Uterus (tissue), 2 donors: ENCODE results near the gene ARHGAP15.

ENCODE experiments used
- CTCF ChIP-seq, 4 experiments: fragments of 200-600 bp in 2 of 4; fragments of 450-650 bp in 2 of 4; sonication (generic) in 2 of 4; IDR thresholded peaks; one replicate each; pipeline ENCODE4 v1.5.1; 2016 to 2019; ENCODE audit warnings: antibody characterized with exemption in 4 of 4, mild to moderate bottlenecking in 2 of 4, moderate library complexity in 1 of 4
- POLR2A ChIP-seq, 2 donors: fragments of 450-650 bp; IDR thresholded peaks; one replicate each; pipeline ENCODE4 v1.6.1; 2016; ENCODE audit warnings: antibody characterized with exemption in 2 of 2, mild to moderate bottlenecking in 1 of 2, moderate library complexity in 1 of 2

DNA sequence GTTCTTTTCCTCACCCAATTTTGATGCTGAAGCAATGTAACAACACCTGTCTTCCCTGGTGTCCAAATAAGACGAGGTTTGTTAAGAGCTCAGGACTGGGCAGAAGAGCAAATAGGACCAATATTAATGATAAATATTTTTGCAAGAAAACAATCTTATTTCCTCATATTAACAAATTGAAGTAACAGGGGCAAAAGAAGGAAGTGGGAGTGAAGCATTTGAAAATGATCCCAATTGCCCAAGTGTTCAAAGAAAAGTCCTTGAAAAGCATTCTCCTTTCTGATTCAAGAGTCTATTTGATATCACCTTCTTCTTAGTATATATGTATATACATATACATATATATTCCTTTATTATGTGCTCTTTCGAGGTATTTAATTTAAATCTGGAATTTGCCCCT is 418.8 kb downstream of the ARHGAP15 start:
- TF ChIP-seq CTCF (IDR thresholded peaks at IDR 0.05), result no peak
- TF ChIP-seq POLR2A (IDR thresholded peaks at IDR 0.05), result no peak
